ENCODE measurements around the gene TNRC6C. TPM values are rescaled to one million over a fixed set of nuclear protein-coding genes. Genes with fewer than 3 reads are reported as not detected.
A peak's percentile ranks its signal among the peaks of the same experiment; 100 is the strongest.

TNRC6C gene
- total RNA-seq, 3 donors from 2014 or later (not counting 1 experiment from before 2014, with no cell fraction given), result 74.3 to 100 (median 76.3) TPM

GRCh38 chr17:78027121-78027520 is 68.6 kb downstream of the TNRC6C start:
- 93% methylated on average over 2 of the region's 2 CpGs for WGBS (ENCODE audit: insufficient coverage)
- Histone ChIP-seq H3K9me3 (ENCODE audit: control insufficient read depth, insufficient read depth, low read length) (no peaks in the 10 kb centered on the region), H3K4me1 (ENCODE audit: control insufficient read depth, insufficient read depth, low read length) (peaks cover 3% of the 10 kb centered on the region), H3K27ac (ENCODE audit: low read length) (no peak overlapping the region), H3K36me3 (ENCODE audit: control insufficient read depth, insufficient read depth, low read length) (peaks cover 10% of the 10 kb centered on the region), H3K27me3 (ENCODE audit: control insufficient read depth, insufficient read depth, low read length) (no peaks in the 10 kb centered on the region), H3K4me3 (ENCODE audit: low read length) (no peak overlapping the region)
- DNase-seq (no peak), ATAC-seq (no peak)
- TF ChIP-seq CTCF (IDR thresholded peaks at IDR 0.05), result no peak
- intact Hi-C loops (cut with micrococcal nuclease), result no loop called here
- H3K27ac Mint-ChIP-seq, result peak overlapping the region; percentile 0 to 60
- H3K4me1 Mint-ChIP-seq, result peaks cover 20 to 25% of the 10 kb centered on the region in 2 donors
- no peaks in the 10 kb centered on the region for H3K27me3 Mint-ChIP-seq (ENCODE audit: low read depth in 2 of 2)
- no peaks in the 10 kb centered on the region for H3K9me3 Mint-ChIP-seq
- H3K4me3 Mint-ChIP-seq, result no peak overlapping the region
- no peaks in the 10 kb centered on the region for H3K36me3 Mint-ChIP-seq

- no peak overlapping the region for H3K4me3 ChIP-seq (ENCODE audit: low read length)
- Mint-ChIP-seq H3K27ac (no peak overlapping the region), H3K4me1 (peaks cover 25 to 30% of the 10 kb centered on the region in 2 donors), H3K27me3 (ENCODE audit: low read depth in 2 of 2) (no peaks in the 10 kb centered on the region), H3K9me3 (no peaks in the 10 kb centered on the region), H3K4me3 (no peak overlapping the region), H3K36me3 (no peaks in the 10 kb centered on the region)
- H3K36me3 ChIP-seq (ENCODE audit: control insufficient read depth, insufficient read depth, low read length), result peaks cover 22% of the 10 kb centered on the region
- WGBS (ENCODE audit: insufficient coverage), result 80% methylated on average over 1 of the region's 1 CpG
- H3K27ac ChIP-seq (ENCODE audit: low read length), result no peak overlapping the region
- DNase-seq, result no peak
- H3K4me1 ChIP-seq (ENCODE audit: control insufficient read depth, insufficient read depth, low read length), result peaks cover 3% of the 10 kb centered on the region
- H3K27me3 ChIP-seq (ENCODE audit: control insufficient read depth, insufficient read depth, low read length), result no peaks in the 10 kb centered on the region
- ATAC-seq, result no peak
- no peaks in the 10 kb centered on the region for H3K9me3 ChIP-seq (ENCODE audit: control insufficient read depth, insufficient read depth, low read length)
- no peak for TF ChIP-seq CTCF (IDR thresholded peaks at IDR 0.05)
- intact Hi-C loops (cut with micrococcal nuclease), result no loop called here
Observed at GRCh38 chr17:78029697-78030096, 71.2 kb downstream of the TNRC6C start.

GRCh38 chr17:78031435-78031834 is 72.9 kb downstream of the TNRC6C start:
- no peak overlapping the region for H3K27ac Mint-ChIP-seq
- DNase-seq (no peak), ATAC-seq (no peak)
- Histone ChIP-seq H3K27ac (ENCODE audit: low read length) (no peak overlapping the region), H3K9me3 (ENCODE audit: control insufficient read depth, insufficient read depth, low read length) (no peaks in the 10 kb centered on the region), H3K36me3 (ENCODE audit: control insufficient read depth, insufficient read depth, low read length) (peaks cover 30% of the 10 kb centered on the region), H3K27me3 (ENCODE audit: control insufficient read depth, insufficient read depth, low read length) (no peaks in the 10 kb centered on the region), H3K4me3 (ENCODE audit: low read length) (no peak overlapping the region), H3K4me1 (ENCODE audit: control insufficient read depth, insufficient read depth, low read length) (peaks cover 3% of the 10 kb centered on the region)
- TF ChIP-seq CTCF (IDR thresholded peaks at IDR 0.05), result no peak
- H3K36me3 Mint-ChIP-seq, result no peaks in the 10 kb centered on the region
- 96% methylated on average over 8 of the region's 8 CpGs for WGBS (ENCODE audit: insufficient coverage)
- no peaks in the 10 kb centered on the region for H3K9me3 Mint-ChIP-seq
- H3K27me3 Mint-ChIP-seq (ENCODE audit: low read depth in 2 of 2), result no peaks in the 10 kb centered on the region
- H3K4me3 Mint-ChIP-seq, result no peak overlapping the region
- intact Hi-C loops (cut with micrococcal nuclease), result no loop called here
- H3K4me1 Mint-ChIP-seq, result peaks cover 20 to 29% of the 10 kb centered on the region in 2 donors

- H3K4me3 ChIP-seq (ENCODE audit: low read length), result no peak overlapping the region
- DNase-seq (no peak), ATAC-seq (no peak)
- Mint-ChIP-seq H3K27ac (peak overlapping the region in 1 of 2 donors; percentile 35), H3K4me1 (peaks cover 13 to 23% of the 10 kb centered on the region in 2 donors), H3K27me3 (ENCODE audit: low read depth in 2 of 2) (no peaks in the 10 kb centered on the region), H3K9me3 (no peaks in the 10 kb centered on the region), H3K4me3 (no peak overlapping the region), H3K36me3 (peaks cover 2% of the 10 kb centered on the region)
- H3K36me3 ChIP-seq (ENCODE audit: control insufficient read depth, insufficient read depth, low read length), result peaks cover 32% of the 10 kb centered on the region
- no peak for TF ChIP-seq CTCF (IDR thresholded peaks at IDR 0.05)
- H3K27ac ChIP-seq (ENCODE audit: low read length), result no peak overlapping the region
- 84% methylated on average over 1 of the region's 1 CpG for WGBS (ENCODE audit: insufficient coverage)
- intact Hi-C loops (cut with micrococcal nuclease), result no loop called here
- H3K27me3 ChIP-seq (ENCODE audit: control insufficient read depth, insufficient read depth, low read length), result no peaks in the 10 kb centered on the region
- no peaks in the 10 kb centered on the region for H3K9me3 ChIP-seq (ENCODE audit: control insufficient read depth, insufficient read depth, low read length)
- peaks cover 3% of the 10 kb centered on the region for H3K4me1 ChIP-seq (ENCODE audit: control insufficient read depth, insufficient read depth, low read length)
Observed at GRCh38 chr17:78032166-78032565, 73.7 kb downstream of the TNRC6C start.
